ENCODE data around the gene CDC42EP3. TPM values are rescaled to one million over a fixed set of nuclear protein-coding genes. Genes with fewer than 3 reads are reported as not detected.

The CDC42EP3 gene
- total RNA-seq, 1 donor from 2014 or later: 75.3 TPM

DNA sequence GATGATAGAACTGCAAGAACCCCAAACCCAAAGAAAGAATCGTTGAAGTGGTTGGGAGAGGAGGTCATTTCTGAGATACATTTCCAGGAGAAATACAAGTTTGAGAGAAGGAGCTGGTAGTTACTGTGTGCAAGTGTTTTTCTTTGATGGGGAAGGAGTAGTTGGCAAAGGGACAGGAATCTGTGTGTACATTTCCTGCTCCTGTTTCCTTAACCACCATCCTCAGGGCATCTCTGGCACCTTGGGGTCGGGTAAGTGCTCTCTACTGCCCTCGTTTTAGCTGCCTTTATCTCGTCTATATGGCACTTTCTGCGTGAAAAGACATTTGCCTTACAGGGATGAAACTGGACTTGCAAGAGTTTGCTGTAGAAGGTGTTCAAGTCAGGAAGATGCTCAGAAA, 27.3 kb downstream of the CDC42EP3 start:
- intact Hi-C loops (cut with DNase I): no loop called here
- no peak for ATAC-seq (ENCODE audit: poor library complexity)
- DNase-seq: no peak

DNA sequence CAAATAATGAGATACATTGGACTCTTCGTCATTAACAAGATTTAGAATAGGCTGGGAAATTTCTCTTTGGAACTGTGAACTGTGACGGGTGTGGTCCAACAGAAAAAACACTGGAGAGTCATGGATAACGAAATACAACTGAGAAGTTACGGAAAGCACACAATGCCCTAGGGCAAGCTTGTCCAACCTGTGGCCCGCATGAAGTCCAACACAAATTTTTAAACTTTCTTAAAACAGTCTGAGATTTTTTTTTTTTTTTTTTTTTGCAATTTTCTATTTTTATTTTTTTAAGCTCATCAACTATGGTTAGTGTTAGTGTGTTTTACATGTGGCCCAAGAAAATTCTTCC, 27.7 kb downstream of the CDC42EP3 start:
- no peak for DNase-seq

DNA sequence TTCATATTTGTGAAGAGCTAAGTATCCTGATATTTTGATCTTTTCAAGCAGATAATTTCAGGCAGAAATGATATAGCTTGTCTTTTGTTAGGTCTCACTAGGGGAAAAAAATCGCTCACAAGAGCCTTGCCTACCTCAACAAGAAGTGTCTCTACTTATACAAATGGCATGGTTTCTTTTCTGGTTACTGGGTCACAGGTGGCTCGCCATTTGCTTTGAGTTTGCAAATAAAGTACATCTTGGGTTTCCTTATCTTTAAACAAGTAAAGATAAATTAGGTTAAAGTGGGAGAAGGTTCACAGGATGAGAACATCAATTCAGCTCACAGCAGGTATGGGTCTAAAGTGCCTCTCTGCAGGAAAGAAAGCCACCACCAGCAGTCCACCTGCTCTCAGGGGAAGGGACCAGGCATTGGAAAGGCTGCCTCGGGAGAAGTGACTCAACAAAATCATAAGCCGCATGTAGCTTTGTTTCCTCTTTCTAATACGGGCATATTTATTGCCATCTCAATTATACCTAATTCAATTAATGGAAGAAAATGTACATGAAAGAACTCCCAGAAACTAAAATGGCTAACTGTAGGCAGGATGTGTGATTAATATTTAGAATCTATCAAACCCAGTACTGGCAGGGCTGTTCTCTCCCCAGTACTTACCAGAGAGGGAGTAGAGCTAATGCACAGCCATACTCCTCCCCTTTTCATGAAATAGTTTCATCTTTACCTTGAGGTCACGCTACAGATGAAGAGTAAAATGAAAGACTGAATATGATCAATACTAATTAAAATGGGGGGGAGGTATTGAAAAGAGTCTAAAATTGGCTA, 28.3 kb downstream of the CDC42EP3 start:
- no peak for DNase-seq
- no peak for ATAC-seq (ENCODE audit: poor library complexity)
- intact Hi-C loops (cut with DNase I): no loop called here

More for the DNA sequence above, 27.7 kb downstream of the CDC42EP3 start:
- intact Hi-C loops (cut with DNase I): no loop called here
- ATAC-seq (ENCODE audit: poor library complexity): no peak

DNA sequence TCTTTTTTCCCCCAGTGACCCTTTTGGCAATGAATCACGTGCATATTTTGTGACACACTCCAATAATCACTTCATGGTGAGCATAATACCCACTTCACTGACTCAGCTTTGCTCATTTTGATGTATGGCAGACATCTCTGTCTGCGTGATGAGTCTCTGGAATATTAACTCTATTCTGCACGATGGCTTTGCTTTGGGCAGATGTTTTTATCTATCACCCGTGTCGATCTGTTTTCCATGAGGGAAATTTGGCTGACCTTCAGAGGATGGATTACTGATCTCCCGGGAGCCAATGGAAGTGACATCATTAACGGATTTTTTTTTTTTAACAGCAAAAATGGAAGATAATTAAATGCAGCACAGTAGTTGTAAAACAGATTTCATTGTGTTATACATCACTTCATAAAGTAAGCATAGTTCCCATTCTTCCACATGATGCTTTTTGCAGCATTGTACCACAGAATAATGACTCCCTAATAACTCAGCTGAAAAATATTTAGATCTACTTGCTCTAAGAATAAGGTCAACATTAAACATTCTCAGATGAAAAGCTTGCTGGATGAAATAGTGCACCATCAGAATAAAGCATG, 29.8 kb downstream of the CDC42EP3 start:
- intact Hi-C loops (cut with DNase I): no loop called here
- DNase-seq (no peak), ATAC-seq (ENCODE audit: poor library complexity) (no peak)

DNA sequence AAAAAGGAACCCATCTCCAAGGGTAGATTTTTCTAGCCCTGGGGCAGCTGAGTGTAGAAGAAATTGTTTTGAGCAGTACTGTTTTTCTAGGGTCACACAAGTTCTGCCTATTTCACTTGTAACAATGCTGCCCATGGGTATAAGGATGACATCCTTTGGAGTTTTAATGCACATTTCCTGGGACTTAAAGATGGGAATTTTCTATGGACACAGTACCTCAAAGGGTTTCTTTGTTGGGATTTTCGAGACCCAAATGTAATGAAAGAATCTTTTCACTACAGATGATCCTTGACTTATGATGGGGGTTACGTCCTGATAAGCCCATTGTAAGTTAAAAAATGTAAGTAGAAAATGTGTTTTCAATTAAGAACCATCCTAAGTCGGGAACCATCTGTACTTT, 31.8 kb downstream of the CDC42EP3 start:
- intact Hi-C loops (cut with DNase I): no loop called here
- ATAC-seq (ENCODE audit: poor library complexity) (no peak), DNase-seq (no peak)

DNA sequence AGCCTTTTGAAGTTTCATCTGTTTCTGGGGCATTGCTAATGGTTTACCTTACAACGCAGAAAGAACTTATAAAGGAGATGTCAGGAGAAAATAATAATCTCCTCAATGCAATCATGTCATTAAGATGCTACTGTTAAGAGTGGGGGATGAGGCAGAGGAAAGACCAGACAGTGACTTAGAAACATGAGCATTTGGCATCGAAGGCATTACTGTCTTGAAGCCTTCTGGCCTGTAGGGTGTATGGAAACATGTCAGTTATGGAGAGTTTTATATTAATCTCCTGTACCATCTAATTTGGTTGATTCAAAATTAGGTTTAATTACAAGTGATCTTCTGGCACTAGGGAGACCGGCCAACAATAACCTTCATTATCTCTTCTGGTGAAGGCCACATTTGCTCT, 32.5 kb downstream of the CDC42EP3 start:
- DNase-seq (no peak), ATAC-seq (ENCODE audit: poor library complexity) (no peak)
- intact Hi-C loops (cut with DNase I): no loop called here

DNA sequence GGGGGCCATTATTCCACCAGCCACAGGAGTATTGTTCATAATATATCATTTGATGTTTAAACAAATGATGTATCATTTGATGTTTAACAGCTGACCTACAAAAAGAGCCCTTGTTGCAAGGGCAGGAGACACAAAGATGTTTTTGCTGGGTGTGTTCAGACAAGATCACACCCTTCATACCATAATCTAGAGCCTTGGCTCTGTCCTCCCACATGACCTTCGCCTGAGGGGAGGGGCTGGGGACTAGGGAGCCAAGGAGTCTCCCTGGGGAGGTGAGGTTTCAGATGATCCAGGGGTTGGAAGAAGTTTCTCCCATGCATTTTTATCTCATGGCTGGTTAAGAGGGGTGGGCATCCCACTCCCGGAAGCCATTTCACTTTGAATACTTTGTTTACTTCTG, 33.5 kb downstream of the CDC42EP3 start:
- intact Hi-C loops (cut with DNase I): no loop called here
- DNase-seq (no peak), ATAC-seq (ENCODE audit: poor library complexity) (no peak)

DNA sequence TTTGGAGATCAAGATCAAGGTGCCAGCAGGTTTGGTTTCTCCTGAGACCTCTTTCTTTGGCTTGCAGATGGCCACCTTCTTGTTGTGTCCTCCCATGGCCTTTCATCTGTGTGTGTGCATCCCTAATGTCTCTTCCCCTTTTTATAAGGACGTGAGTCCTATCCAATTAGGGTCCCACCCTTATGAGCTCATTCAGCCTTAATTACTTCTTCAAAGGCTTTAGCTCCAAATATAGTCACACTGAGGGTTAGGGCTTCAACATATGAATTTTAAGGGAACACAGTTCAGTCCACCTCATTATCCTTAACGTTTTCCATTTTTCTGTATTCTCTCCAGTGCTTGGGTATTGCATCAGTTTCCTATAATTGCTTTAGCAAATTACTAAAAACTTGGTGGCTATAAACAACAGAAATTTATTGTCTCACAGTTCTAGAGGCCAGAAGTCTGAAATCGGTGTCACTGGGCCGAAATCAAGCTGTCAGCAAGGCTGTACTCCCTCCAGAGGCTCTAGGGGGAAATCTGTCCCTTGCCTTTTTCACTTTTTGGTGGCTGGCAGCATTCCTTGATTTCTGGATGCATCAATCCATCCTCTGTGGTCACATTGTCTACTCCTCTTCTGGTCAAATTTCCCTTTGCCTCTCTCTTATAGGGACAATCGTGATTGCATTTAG, 34.1 kb downstream of the CDC42EP3 start:
- DNase-seq: no peak
- intact Hi-C loops (cut with DNase I): no loop called here
- no peak for ATAC-seq (ENCODE audit: poor library complexity)

DNA sequence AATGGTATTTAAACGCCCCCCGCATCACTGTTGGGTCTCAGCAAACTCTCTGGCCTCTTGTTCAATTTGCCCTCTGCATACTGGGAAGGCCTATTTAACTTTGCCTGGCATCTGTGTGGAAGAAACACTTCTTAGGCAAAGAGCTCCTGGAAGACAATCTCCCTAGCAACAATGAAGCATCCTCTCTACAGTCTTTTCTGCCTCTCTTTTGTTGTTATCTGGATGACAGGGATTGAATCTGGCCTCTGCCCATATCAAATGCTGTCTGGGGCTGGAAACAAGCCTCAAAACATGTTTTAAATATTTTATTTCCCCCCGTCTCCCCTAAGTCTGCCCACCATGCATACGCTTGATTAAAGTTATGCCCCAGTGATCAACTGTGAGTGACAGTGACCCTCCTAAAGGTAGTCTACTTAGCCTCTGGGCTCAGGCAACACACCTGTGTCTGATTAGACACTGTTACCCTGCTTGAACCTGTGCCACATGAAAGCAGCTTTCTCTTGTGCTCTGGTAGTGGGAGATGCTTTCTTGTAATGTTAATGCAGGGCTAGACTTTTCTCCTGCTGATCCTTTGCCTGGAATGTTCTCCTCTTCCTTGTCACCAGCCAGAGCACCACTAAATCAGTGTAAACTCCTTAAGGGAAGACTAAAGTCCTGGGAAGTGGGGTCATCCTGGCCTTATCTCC, 34.9 kb downstream of the CDC42EP3 start:
- DNase-seq (no peak), ATAC-seq (ENCODE audit: poor library complexity) (no peak)
- intact Hi-C loops (cut with DNase I): no loop called here

DNA sequence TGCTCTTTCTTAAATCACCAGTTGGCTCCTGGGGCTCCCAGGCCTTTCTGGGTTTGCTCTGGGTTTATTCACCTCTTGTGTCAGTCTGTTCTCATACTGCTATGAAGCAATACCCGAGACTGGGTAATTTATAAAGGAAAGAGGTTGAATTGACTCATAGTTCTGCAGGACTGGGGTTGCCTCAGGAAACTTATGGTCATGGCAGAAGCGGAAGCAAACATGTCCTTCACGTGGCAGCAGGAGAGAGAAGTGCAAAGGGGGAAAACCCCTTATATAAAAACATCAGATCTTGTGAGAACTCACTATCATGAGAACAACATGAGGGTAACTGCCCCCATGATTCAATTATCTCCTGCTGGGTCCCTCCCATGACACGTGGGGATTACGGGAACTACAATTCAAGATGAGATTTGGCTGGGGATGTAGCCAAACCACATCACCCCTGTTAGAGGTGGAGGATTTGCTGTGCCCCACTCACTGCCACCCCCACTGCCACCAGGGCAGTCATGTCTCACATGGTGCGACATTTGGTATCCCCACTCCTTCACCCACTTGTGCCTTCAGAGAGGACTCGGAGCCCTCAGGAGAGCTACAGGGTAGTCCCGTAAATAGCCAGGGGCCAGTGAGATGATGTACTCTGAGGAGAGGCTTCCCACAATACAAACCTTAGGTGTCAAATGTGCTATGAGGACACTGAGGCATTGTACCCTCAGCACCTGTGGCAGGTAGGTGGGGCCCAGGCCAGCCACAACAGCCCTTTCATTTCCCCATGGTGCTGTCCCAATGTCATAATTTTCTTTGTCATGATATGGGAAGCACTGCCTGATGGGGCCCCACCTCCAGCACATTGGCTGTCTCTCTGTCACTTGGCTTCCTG, 35.7 kb downstream of the CDC42EP3 start:
- DNase-seq (no peak), ATAC-seq (ENCODE audit: poor library complexity) (peak; percentile 62)
- intact Hi-C loops (cut with DNase I): no loop called here

DNA sequence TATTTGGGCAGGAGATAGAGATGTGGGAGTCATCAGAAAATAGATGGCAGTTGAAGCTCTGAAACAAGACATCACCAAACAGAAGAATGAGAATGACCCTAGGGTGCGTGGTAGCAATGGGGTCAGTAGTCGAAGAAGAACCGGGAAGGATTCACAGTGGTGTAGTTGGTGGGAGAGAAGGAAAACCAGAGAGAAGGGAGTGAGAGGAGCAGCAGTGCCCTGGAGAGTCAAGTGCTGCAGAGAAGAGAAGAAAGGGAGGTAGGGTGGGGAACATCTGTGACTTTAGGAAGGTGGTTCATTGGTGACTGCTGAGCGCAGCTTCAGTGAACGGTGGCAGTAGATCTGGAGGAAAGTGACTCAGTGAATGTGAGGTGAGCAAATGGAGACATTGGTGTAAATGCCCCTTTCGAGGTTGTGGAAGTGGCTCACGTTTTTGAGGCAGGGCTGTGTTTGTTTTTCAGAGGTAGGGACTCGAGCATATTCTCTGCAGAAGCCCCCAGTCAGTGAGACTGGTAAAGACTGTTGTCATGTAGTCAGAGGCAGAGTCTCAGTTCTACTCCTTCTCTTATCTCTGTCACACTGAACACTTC, 36.4 kb downstream of the CDC42EP3 start:
- ATAC-seq (ENCODE audit: poor library complexity): no peak
- intact Hi-C loops (cut with DNase I): no loop called here
- no peak for DNase-seq

DNA sequence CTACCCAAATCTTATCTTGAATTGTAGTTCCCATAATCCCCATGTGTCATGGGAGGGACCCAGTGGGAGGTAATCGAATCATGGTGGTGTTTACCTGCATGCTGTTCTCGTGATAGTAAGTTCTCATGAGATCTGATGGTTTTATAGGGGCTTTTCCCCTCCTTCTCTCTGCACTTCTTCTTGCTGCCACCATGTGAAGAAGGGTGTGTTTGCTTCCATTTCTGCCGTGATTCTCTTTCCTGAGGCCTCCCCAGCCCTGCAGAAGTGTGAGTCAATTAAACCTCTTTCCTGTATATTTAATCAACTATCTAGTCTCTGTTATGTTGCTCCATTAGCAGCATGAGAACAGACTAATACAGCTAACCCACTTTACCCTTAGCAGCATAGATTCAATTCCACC, 37.6 kb downstream of the CDC42EP3 start:
- intact Hi-C loops (cut with DNase I): no loop called here
- no peak for DNase-seq

DNA sequence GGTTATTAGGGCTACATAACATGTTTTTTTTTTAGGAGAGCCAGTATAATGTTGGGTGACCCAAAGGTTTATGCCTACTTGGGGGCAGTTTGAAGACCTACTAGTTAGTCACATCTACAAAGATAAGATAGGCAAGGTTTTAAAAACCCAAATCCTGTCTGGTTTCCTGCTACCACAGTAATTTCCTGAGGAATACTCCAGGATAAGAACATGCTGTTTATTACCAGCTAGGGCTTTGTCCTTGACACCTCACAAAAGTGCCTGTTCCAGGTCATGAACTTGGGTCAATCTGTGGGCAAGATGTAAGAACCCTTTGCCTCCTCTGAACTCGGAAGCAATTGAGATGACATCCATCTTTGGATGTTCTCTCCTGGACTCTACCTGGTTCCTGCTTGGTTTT, 38.2 kb downstream of the CDC42EP3 start:
- intact Hi-C loops (cut with DNase I): no loop called here
- ATAC-seq (ENCODE audit: poor library complexity): no peak
- DNase-seq: no peak

More for the DNA sequence above, 37.6 kb downstream of the CDC42EP3 start:
- ATAC-seq (ENCODE audit: poor library complexity): no peak

DNA sequence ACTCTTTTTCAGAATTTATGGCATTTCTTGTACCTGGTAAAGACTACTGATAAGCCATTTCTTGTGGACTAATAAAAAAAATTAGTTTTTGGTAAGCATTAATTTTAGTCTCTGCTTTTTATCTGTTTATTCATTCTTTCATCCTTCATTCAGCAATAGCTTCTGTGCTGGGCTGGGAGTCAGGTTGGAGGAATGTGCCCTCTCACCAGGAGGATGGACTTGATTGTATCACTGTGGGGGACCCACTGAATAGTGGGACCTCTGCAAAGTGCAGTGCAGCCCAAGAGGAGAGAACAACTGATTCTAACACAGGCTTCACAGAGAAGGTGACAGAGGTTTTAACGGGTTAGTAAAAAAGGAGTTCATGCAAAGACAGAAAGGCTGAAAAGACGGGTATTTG, 39.1 kb downstream of the CDC42EP3 start:
- ATAC-seq (ENCODE audit: poor library complexity): no peak
- no peak for DNase-seq
- intact Hi-C loops (cut with DNase I): no loop called here

DNA sequence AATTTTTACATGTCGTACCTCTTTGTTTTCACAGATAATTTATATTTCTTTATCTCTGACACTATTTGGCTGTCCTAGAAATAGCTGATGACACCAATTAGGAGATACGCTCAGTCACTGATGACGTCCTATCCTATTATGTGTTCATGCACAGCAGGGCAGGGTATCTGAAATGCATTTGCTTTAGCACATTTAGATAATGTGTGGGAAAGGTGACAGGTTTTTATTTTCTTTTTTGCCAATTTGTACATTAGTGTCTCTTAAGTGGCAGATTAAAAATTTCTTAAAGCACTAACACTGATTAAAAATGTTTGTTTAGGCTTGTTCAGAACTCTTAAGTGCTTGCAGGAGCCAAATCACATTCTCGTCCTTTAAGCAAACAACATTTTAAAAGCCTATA, 39.7 kb downstream of the CDC42EP3 start:
- intact Hi-C loops (cut with DNase I): no loop called here
- DNase-seq (no peak), ATAC-seq (ENCODE audit: poor library complexity) (no peak)

DNA sequence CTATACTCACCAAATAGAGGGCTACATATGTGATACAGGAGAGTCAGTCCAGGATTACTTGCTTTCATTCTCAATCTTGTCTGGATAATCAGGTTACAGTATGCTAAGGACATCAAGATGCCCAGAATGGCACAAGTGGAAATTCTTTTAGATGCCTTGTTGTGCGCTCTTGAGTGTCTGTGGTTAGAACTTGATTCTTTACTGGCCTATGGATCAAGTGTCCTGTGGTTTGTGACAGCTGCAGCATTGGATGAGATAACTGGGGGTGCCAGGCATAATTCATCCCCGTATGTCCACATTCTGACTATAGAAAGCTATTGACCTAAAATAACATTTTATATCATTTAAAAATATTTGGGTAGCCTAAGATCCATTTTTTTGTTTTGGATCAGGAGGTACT, 40.1 kb downstream of the CDC42EP3 start:
- intact Hi-C loops (cut with DNase I): no loop called here
- DNase-seq (no peak), ATAC-seq (ENCODE audit: poor library complexity) (no peak)

DNA sequence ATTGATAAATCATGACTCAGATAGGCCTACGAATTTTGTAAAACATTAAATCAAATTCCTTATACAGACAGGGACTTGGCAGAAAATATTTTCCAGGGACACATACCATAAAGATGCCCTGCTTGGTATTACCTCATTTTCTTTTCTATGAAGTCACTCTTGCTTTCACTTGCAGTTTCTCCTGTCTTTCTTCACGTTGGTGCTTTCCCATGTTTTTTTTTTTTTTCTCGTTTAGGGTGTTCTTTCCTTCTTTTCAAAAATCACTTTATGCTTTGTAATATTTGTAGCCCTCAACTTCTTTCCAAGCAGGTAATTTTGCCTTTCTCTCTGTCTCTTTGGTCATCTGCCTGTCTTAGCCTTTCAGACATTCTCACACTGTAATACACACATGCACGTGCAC, 40.7 kb downstream of the CDC42EP3 start:
- ATAC-seq (ENCODE audit: poor library complexity) (no peak), DNase-seq (no peak)
- intact Hi-C loops (cut with DNase I): no loop called here

DNA sequence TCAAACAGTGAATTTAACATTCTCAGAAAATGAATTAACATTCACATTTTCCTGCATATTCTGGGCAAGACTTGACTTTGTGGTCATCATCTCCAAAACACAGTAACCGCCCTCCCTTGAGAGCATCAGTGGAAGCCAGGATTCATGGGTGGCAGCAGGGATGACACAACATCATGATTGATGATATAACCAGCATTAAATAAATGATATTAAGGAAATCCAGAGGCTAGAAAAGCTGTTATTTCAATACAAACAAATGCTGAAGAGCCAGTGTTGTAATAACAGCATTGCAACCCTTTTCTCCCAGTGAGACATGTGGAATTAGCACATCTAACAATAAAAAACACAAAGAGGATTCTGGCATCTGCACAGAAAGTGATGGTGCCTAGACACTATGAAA, 41.1 kb downstream of the CDC42EP3 start:
- ATAC-seq (ENCODE audit: poor library complexity) (no peak), DNase-seq (no peak)
- intact Hi-C loops (cut with DNase I): no loop called here

All from Right ventricle myocardium superior (tissue), 1 donor.